H1 (cell line): Measurements from ENCODE around the gene SEC14L6. TPM values are rescaled to one million over a fixed set of nuclear protein-coding genes. Genes with fewer than 3 reads are reported as not detected.

Experiments
- CTCF ChIA-PET: fragments of 300-600 bp; sonication (Branson Sonifier 250); formaldehyde crosslinking; loops from one replicate; lab custom pipeline; 2021; ENCODE audit not compliant: partially characterized antibody; lab: Charles Lee
- POLR2A ChIA-PET: fragments of 300-600 bp; sonication (Branson Sonifier 250); formaldehyde crosslinking; loops from one replicate; lab custom pipeline; 2021; ENCODE audit warnings: inconsistent platforms; ENCODE audit not compliant: partially characterized antibody; lab: Charles Lee
- DNase-seq, 2 experiments: peaks; one replicate each; pipeline versions ENCODE4 v3.0.0 to v3.0.0-alpha.2; 2010 to 2022; ENCODE audit warnings: low spot score in 2 of 2, low read depth in 1 of 2, mixed read lengths in 1 of 2
- FAIRE-seq: peaks from 2 replicates; lab custom pipeline; 2011; peaks lifted over from hg19 to GRCh38; lab: Jason Lieb, UNC
- H2AFZ ChIP-seq: 2 replicates; pipeline ENCODE4 v1.8.1; 2012; ENCODE audit warnings: low read length, inconsistent platforms
- H2AK5ac ChIP-seq: 2 replicates; pipeline ENCODE4 v1.6.1; 2013; ENCODE audit warnings: low read depth, low read length
- H2BK120ac ChIP-seq: replicated peaks from 2 replicates; pipeline ENCODE3; 2013; ENCODE audit warnings: low read depth, low read length, inconsistent platforms
- H2BK12ac ChIP-seq: 2 replicates; pipeline ENCODE4 v1.6.1; 2013; ENCODE audit warnings: low read depth, low read length
- H2BK15ac ChIP-seq: 2 replicates; pipeline ENCODE4 v1.6.1; 2013; ENCODE audit warnings: low read length
- H2BK20ac ChIP-seq: 2 replicates; pipeline ENCODE4 v1.6.1; 2013; ENCODE audit warnings: low read length
- H2BK5ac ChIP-seq: 2 replicates; pipeline ENCODE4 v1.6.1; 2013; ENCODE audit warnings: low read depth, low read length
- H3K14ac ChIP-seq: 2 replicates; pipeline ENCODE4 v1.6.1; 2013; ENCODE audit warnings: inconsistent platforms; ENCODE audit not compliant: insufficient read length
- H3K18ac ChIP-seq: 2 replicates; pipeline ENCODE4 v1.6.1; 2013; ENCODE audit warnings: low read length; ENCODE audit errors: extremely low read depth
- H3K23ac ChIP-seq: 2 replicates; pipeline ENCODE4 v1.6.1; 2013; ENCODE audit warnings: inconsistent platforms; ENCODE audit not compliant: insufficient read length
- H3K23me2 ChIP-seq: 2 replicates; pipeline ENCODE4 v1.6.1; 2013; ENCODE audit warnings: low read depth, low read length
- H3K27ac ChIP-seq: 2 replicates; pipeline ENCODE4 v1.6.1; 2011; ENCODE audit warnings: low read depth, low read length, inconsistent platforms
- H3K27me3 ChIP-seq, 4 experiments: replicated peaks in 1 of 4; 1 replicate in 1 of 4; 2 replicates in 3 of 4; pipeline versions ENCODE4 v1.6.1 to v1.8.1; 2011 to 2013; ENCODE audit warnings: low read length in 3 of 4, mild to moderate bottlenecking in 3 of 4, inconsistent platforms in 2 of 4, mixed read lengths in 2 of 4, moderate library complexity in 1 of 4; ENCODE audit not compliant: control insufficient read depth in 3 of 4, insufficient read depth in 3 of 4; ENCODE audit errors: extremely low read depth in 1 of 4
- H3K36me3 ChIP-seq, 4 experiments: 2 replicates each; pipeline versions ENCODE4 v1.6.1 to v1.8.1; 2011 to 2013; ENCODE audit warnings: mild to moderate bottlenecking in 4 of 4, low read length in 3 of 4, moderate library complexity in 2 of 4, control low read depth in 1 of 4, inconsistent platforms in 1 of 4; ENCODE audit not compliant: insufficient read depth in 4 of 4, control insufficient read depth in 2 of 4
- H3K4ac ChIP-seq: replicated peaks from 2 replicates; pipeline ENCODE3; 2013; ENCODE audit warnings: low read length, low read depth, mixed read lengths, inconsistent platforms; ENCODE audit not compliant: insufficient read length
- H3K4me1 ChIP-seq, 4 experiments: replicated peaks in 1 of 4; 1 replicate in 1 of 4; 2 replicates in 3 of 4; pipeline versions ENCODE4 v1.6.1 to v1.8.1; 2011 to 2013; ENCODE audit warnings: low read length in 3 of 4, inconsistent platforms in 2 of 4, mixed read lengths in 1 of 4; ENCODE audit not compliant: insufficient read depth in 4 of 4, control insufficient read depth in 3 of 4
- H3K4me2 ChIP-seq, 2 experiments: 2 replicates each; pipeline versions ENCODE4 v1.6.1 to v1.8.1; 2011 to 2013; ENCODE audit warnings: low read depth in 2 of 2, low read length in 2 of 2, control low read depth in 1 of 2, inconsistent platforms in 1 of 2, mild to moderate bottlenecking in 1 of 2; ENCODE audit not compliant: insufficient read depth in 1 of 2
- H3K4me3 ChIP-seq, 4 experiments: fragments of 200-600, 300-600 bp in 1 of 4; sonication (generic), shearing (Covaris generic), sonication (Bioruptor Twin) in 1 of 4; 2 replicates each; pipeline versions ENCODE4 v1.5.1 to v1.8.1; 2011 to 2016; ENCODE audit warnings: low read length in 4 of 4, low read depth in 3 of 4, control low read depth in 2 of 4, inconsistent platforms in 2 of 4, mild to moderate bottlenecking in 2 of 4, mixed read lengths in 1 of 4, moderate library complexity in 1 of 4; ENCODE audit not compliant: insufficient read depth in 2 of 4; ENCODE audit errors: extremely low read depth in 1 of 4
- H3K56ac ChIP-seq: replicated peaks from 2 replicates; pipeline ENCODE3; 2013; ENCODE audit warnings: low read depth, mild to moderate bottlenecking, mixed read lengths, low read length, inconsistent platforms; ENCODE audit not compliant: insufficient read length
- H3K79me1 ChIP-seq: 2 replicates; pipeline ENCODE4 v1.6.1; 2013; ENCODE audit warnings: low read depth, low read length, control low read depth
- H3K79me2 ChIP-seq, 2 experiments: 2 replicates each; pipeline versions ENCODE4 v1.6.1 to v1.8.1; 2012 to 2013; ENCODE audit warnings: low read length in 2 of 2, mild to moderate bottlenecking in 2 of 2, inconsistent platforms in 1 of 2; ENCODE audit not compliant: insufficient read depth in 2 of 2, control insufficient read depth in 1 of 2
- H3K9ac ChIP-seq, 4 experiments: replicated peaks in 1 of 4; 1 replicate in 1 of 4; 2 replicates in 3 of 4; pipeline versions ENCODE4 v1.6.1 to v1.8.1; 2011 to 2013; ENCODE audit warnings: low read depth in 3 of 4, low read length in 3 of 4, control low read depth in 2 of 4, mild to moderate bottlenecking in 2 of 4, moderate library complexity in 2 of 4, inconsistent platforms in 1 of 4; ENCODE audit errors: extremely low read depth in 1 of 4
- H3K9me3 ChIP-seq, 2 experiments: 2 replicates each; pipeline versions ENCODE4 v1.6.1 to v1.8.1; 2012 to 2013; ENCODE audit warnings: mild to moderate bottlenecking in 2 of 2, moderate library complexity in 2 of 2, control low read depth in 1 of 2, inconsistent platforms in 1 of 2, low read depth in 1 of 2, low read length in 1 of 2, mixed read lengths in 1 of 2; ENCODE audit not compliant: insufficient read depth in 2 of 2
- H4K20me1 ChIP-seq, 2 experiments: replicated peaks in 1 of 2; 2 replicates each; pipeline versions ENCODE3 to v1.8.1; 2011 to 2013; ENCODE audit warnings: inconsistent platforms in 2 of 2, low read length in 2 of 2, mild to moderate bottlenecking in 1 of 2; ENCODE audit not compliant: insufficient read depth in 2 of 2, control insufficient read depth in 1 of 2
- H4K5ac ChIP-seq: 2 replicates; pipeline ENCODE4 v1.6.1; 2013; ENCODE audit warnings: low read length, low read depth, mixed read lengths, inconsistent platforms; ENCODE audit not compliant: insufficient read length
- H4K8ac ChIP-seq: 2 replicates; pipeline ENCODE4 v1.8.0; 2013; ENCODE audit warnings: mild to moderate bottlenecking, moderate library complexity, low read length, inconsistent platforms; ENCODE audit not compliant: insufficient read depth; ENCODE audit errors: extremely low read depth
- H4K91ac ChIP-seq: replicated peaks from 2 replicates; pipeline ENCODE3; 2013; ENCODE audit warnings: low read length, mixed read lengths, inconsistent platforms; ENCODE audit not compliant: insufficient read length
- BCL11A ChIP-seq, 2 experiments: IDR thresholded peaks; one replicate each; pipeline ENCODE4 v1.6.1; 2011; ENCODE audit warnings: low read depth in 2 of 2, low read length in 2 of 2, mild to moderate bottlenecking in 2 of 2
- CTCF ChIP-seq, 3 experiments: IDR thresholded peaks; 1 replicate in 2 of 3; 2 replicates in 1 of 3; pipeline versions ENCODE4 v1.5.1 to v1.6.1; 2011; ENCODE audit warnings: low read length in 3 of 3, mild to moderate bottlenecking in 3 of 3, inconsistent platforms in 2 of 3, low read depth in 1 of 3, moderate library complexity in 1 of 3; ENCODE audit not compliant: insufficient read depth in 1 of 3; ENCODE audit errors: control extremely low read depth in 1 of 3
- FOSL1 ChIP-seq: IDR thresholded peaks from 2 replicates; pipeline ENCODE4 v1.6.1; 2011; ENCODE audit warnings: mild to moderate bottlenecking, low read depth, low read length, moderate library complexity; ENCODE audit not compliant: insufficient read depth
- RAD21 ChIP-seq, 2 experiments: IDR thresholded peaks in 1 of 2; conservative IDR thresholded peaks in 1 of 2; 2 replicates each; pipeline ENCODE4 v1.6.1; 2011; ENCODE audit warnings: low read depth in 2 of 2, low read length in 2 of 2, improper control_type of control experiment in 1 of 2, inconsistent platforms in 1 of 2, mild to moderate bottlenecking in 1 of 2, moderate library complexity in 1 of 2
- RNF2 ChIP-seq: fragments of 200-900, 300-1000 bp; sonication (generic); IDR thresholded peaks from 2 replicates; pipeline ENCODE4 v1.7.1; 2016; ENCODE audit warnings: borderline replicate concordance, low read depth, mild to moderate bottlenecking, antibody characterized with exemption, low read length; ENCODE audit not compliant: poor library complexity, severe bottlenecking; ENCODE audit errors: missing control alignments
- SRF ChIP-seq: IDR thresholded peaks from 2 replicates; pipeline ENCODE4 v1.6.1; 2011; ENCODE audit warnings: mild to moderate bottlenecking, low read depth, low read length, moderate library complexity
- TEAD4 ChIP-seq: IDR thresholded peaks from 2 replicates; pipeline ENCODE4 v1.6.1; 2012; ENCODE audit warnings: low read depth, low read length, inconsistent platforms, mixed read lengths
- WGBS, 2 experiments: shearing (Covaris generic) in 1 of 2; methylation state at CpG; one replicate each; pipeline versions ENCODE4 v1.1.6 to v1.1.7; 2013 to 2015; ENCODE audit warnings: low lambda C conversion rate in 2 of 2, mixed read lengths in 2 of 2, inconsistent platforms in 1 of 2, low coverage in 1 of 2, missing lambda C conversion rate in 1 of 2; ENCODE audit not compliant: insufficient replicate concordance in 2 of 2, insufficient coverage in 1 of 2, insufficient read length in 1 of 2; ENCODE audit errors: extremely low coverage in 1 of 2, missing lambda C conversion rate in 1 of 2; 5-methylcytosine and 5-hydroxymethylcytosine counted together
- polyA plus RNA-seq, 7 experiments: library from polyadenylated mRNA; depleted of rRNA in 3 of 7; stranded (reverse) in 5 of 7; unstranded in 2 of 7; fragments of >200 nt in 5 of 7; fragments of 200-250 nt in 2 of 7; gene quantifications; 1 replicate in 5 of 7; 2 replicates in 1 of 7; 4 replicates in 1 of 7; pipeline versions ENCODE4 v1.2.1 to v1.2.3, GENCODE V29; 2011 to 2013; ENCODE audit warnings: missing spikeins in 2 of 7, mixed read lengths in 2 of 7
- total RNA-seq: library from RNA; stranded (reverse); fragmentation: NEBNext Ultra II Directional; extraction: Animal tissue kit (Norgen Biotek cat#: 25700); gene quantifications from 2 replicates; pipeline ENCODE4 v1.2.1, GENCODE V29; 2021

SEC14L6 gene
- total and polyA plus RNA-seq, 2 of the 8 experiments (the other 6 are each of a cell fraction or from before 2014, with no cell fraction given), result 0.63 to 2.1 TPM

- Histone ChIP-seq H3K36me3 (peaks cover 0 to 9% (median 0%) of the 10 kb centered on the region in 4 experiments; a peak in 1 of 8 replicates), H2BK5ac (no peak overlapping the region), H3K18ac (no peak overlapping the region), H3K79me1 (no peaks in the 10 kb centered on the region), H3K27me3 (no peaks in the 10 kb centered on the region), H3K56ac (no peak overlapping the region), H2AK5ac (no peak overlapping the region; the same call in 1 of the 2 replicates), H2AFZ (no peak overlapping the region), H2BK12ac (no peak overlapping the region), H3K23ac (no peak overlapping the region), H4K91ac (no peak overlapping the region), H2BK120ac (no peak overlapping the region), H3K9ac (no peak overlapping the region), H3K4me2 (no peak overlapping the region), H4K5ac (no peak overlapping the region), H3K27ac (no peak overlapping the region), H3K79me2 (no peaks in the 10 kb centered on the region), H3K4me3 (no peak overlapping the region), H3K14ac (no peak overlapping the region), H4K20me1 (peaks cover 0 to 2% of the 10 kb centered on the region in 2 experiments), H3K4ac (no peak overlapping the region), H2BK20ac (no peak overlapping the region), H3K4me1 (peaks cover 0 to 11% (median 4%) of the 10 kb centered on the region in 4 experiments; a peak in 5 of 7 replicates), H2BK15ac (no peak overlapping the region), H3K9me3 (no peaks in the 10 kb centered on the region), H4K8ac (no peak overlapping the region), H3K23me2 (no peaks in the 10 kb centered on the region)
- DNase-seq (no peak), FAIRE-seq (no peak)
- 89% methylated on average over 6 of the region's 6 CpGs; no CpG with 5 or more reads in 1 of the 2 experiments for WGBS, 2 experiments
- POLR2A ChIA-PET, result interaction anchor here (0.7 to 2.1 kb wide), 4 partner anchors 15 to 78 kb away, joined by 3 to 5 read pairs (median 3); partner anchors contain the start of gene PES1
- TF ChIP-seq RNF2, result no peak
- TF ChIP-seq SRF, result no peak
- no peak for TF ChIP-seq TEAD4
- no peak for TF ChIP-seq BCL11A (IDR thresholded peaks at IDR 0.05; ENCODE audit: low read depth in 2 of 2, low read length in 2 of 2)
- TF ChIP-seq FOSL1, result no peak
- peak; percentile 50 to 63 for TF ChIP-seq RAD21 (IDR thresholded peaks at IDR 0.05 in 1 of 2, conservative IDR thresholded peaks at IDR 0.05 in 1 of 2; ENCODE audit: low read depth in 2 of 2, low read length in 2 of 2)
- peak; percentile 34 to 47 (median 37) for TF ChIP-seq CTCF (IDR thresholded peaks at IDR 0.05; ENCODE audit: control extremely low read depth in 1 of 3, insufficient read depth in 1 of 3, low read depth in 1 of 3, low read length in 3 of 3)
- CTCF ChIA-PET, result interaction anchor here (0.7 to 4.7 kb wide), 23 partner anchors 9 to 199 kb away, joined by 3 to 17 read pairs (median 6); partner anchors contain the start of genes SLC35E4 and TCN2
Measured at GRCh38 chr22:30556388-30556787, 9.8 kb upstream of the SEC14L6 start.
